ENCODE results near the gene PTPRC. TPM values are rescaled to one million over a fixed set of nuclear protein-coding genes. Genes with fewer than 3 reads are reported as not detected.
"Not testable (repeated sequence)": the region's sequence is repeated elsewhere in the genome, so short reads cannot be mapped to it uniquely, and the experiment has no call there.

PTPRC gene
- total RNA-seq, result 100 to 1,000 TPM; 490 to 545 TPM

DNA sequence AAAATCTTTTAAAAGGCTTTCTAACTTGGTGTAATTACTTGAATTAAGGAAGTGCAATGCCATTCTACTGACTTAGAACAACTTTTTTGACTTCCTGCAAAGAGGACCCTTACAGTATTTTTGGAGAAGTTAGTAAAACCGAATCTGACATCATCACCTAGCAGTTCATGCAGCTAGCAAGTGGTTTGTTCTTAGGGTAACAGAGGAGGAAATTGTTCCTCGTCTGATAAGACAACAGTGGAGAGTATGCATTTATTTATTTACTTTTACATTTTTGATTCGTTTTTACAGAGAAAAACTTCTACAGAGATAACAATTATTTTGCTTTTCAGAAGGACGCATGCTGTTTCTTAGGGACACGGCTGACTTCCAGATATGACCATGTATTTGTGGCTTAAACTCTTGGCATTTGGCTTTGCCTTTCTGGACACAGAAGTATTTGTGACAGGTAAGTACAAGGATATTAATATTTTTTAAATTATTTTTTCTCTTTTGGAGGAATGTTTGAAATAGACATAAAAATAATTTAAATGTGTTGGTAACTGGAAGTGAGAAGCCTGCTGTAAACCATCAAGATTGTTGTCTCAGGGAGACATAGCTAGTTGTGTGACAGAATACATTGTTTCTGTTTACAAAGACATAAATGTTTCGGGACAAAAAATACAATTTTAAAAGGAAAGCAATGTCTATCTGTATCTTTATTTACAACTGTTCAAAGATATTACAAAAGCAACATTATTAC lies at the start of gene PTPRC:
PTPRC (plus strand) TSS at position 147 of the 742 bp plus-strand sequence; CDS start at position 376, 229 bp downstream.
- H3K9me3 Mint-ChIP-seq, result peaks cover 0 to 2% of the 10 kb centered on the region in 2 donors
- peak within 1 kb of the TSS; percentile 100 for H3K27ac Mint-ChIP-seq
- peak within 1 kb of the TSS; percentile 84 to 93 for H3K4me3 Mint-ChIP-seq
- peaks cover 55% of the 10 kb centered on the region for H3K4me1 Mint-ChIP-seq (ENCODE audit: low read depth)
- DNase-seq (no peak), ATAC-seq (replicated peaks in 1 of 2) (peak; percentile 72)
- H3K27me3 Mint-ChIP-seq (ENCODE audit: low read depth), result no peaks in the 10 kb centered on the region
- H3K36me3 Mint-ChIP-seq (ENCODE audit: insufficient read depth in 2 of 2), result peaks cover 18 to 33% of the 10 kb centered on the region in 2 donors

DNA sequence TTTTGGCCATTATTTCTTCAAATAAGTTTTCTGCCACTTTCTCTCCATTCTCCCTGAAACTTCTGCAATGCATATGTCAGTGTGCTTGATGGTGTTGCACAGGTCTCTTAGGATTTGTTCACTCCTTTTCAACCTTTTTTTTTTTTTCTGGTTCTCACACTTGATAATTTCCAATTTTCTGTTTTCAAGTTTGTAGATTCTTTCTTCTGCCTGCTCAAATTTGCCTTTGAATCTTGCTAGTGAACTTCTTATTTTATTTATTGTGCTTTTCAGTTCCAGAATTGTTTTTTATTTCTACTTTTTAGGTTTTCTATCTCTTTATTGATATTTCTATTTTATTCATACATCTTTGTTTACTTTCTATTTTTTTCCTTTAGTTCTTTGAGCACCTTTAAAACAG lies 48.4 kb upstream of the PTPRC start:
- ATAC-seq (replicated peaks in 1 of 2) (no peak), DNase-seq (no peak)
- Mint-ChIP-seq H3K36me3 (ENCODE audit: insufficient read depth in 2 of 2) (peaks cover 11 to 22% of the 10 kb centered on the region in 2 donors), H3K27ac (no peak overlapping the region), H3K27me3 (ENCODE audit: low read depth) (no peaks in the 10 kb centered on the region), H3K4me1 (ENCODE audit: low read depth) (peaks cover 10% of the 10 kb centered on the region), H3K9me3 (peaks cover 9 to 11% of the 10 kb centered on the region in 2 donors), H3K4me3 (no peak overlapping the region)

GRCh38 chr1:198595765-198596164 lies 43.1 kb upstream of the PTPRC start:
- H3K27ac Mint-ChIP-seq, result no peak overlapping the region
- H3K27me3 Mint-ChIP-seq (ENCODE audit: low read depth), result no peaks in the 10 kb centered on the region
- H3K4me1 Mint-ChIP-seq (ENCODE audit: low read depth), result peaks cover 63% of the 10 kb centered on the region
- H3K4me3 Mint-ChIP-seq, result peak overlapping the region in 1 of 2 donors; percentile 12
- H3K9me3 Mint-ChIP-seq, result peaks cover 1 to 4% of the 10 kb centered on the region in 2 donors
- ATAC-seq (replicated peaks in 1 of 2) (no peak), DNase-seq (no peak)
- H3K36me3 Mint-ChIP-seq (ENCODE audit: insufficient read depth in 2 of 2), result peaks cover 0 to 23% of the 10 kb centered on the region in 2 donors

- H3K9me3 Mint-ChIP-seq, result peaks cover 7% of the 10 kb centered on the region in 2 donors
- H3K4me1 Mint-ChIP-seq (ENCODE audit: low read depth), result peaks cover 84% of the 10 kb centered on the region
- H3K4me3 Mint-ChIP-seq, result peak overlapping the region; percentile 62 to 71
- H3K27ac Mint-ChIP-seq, result peak overlapping the region; percentile 76
- ATAC-seq (replicated peaks in 1 of 2), result peak; percentile 30 to 40
- peaks cover 5 to 30% of the 10 kb centered on the region in 2 donors for H3K36me3 Mint-ChIP-seq (ENCODE audit: insufficient read depth in 2 of 2)
- no peak for DNase-seq
- H3K27me3 Mint-ChIP-seq (ENCODE audit: low read depth), result no peaks in the 10 kb centered on the region
Measured at GRCh38 chr1:198597690-198598430, 41.0 kb upstream of the PTPRC start.

DNA sequence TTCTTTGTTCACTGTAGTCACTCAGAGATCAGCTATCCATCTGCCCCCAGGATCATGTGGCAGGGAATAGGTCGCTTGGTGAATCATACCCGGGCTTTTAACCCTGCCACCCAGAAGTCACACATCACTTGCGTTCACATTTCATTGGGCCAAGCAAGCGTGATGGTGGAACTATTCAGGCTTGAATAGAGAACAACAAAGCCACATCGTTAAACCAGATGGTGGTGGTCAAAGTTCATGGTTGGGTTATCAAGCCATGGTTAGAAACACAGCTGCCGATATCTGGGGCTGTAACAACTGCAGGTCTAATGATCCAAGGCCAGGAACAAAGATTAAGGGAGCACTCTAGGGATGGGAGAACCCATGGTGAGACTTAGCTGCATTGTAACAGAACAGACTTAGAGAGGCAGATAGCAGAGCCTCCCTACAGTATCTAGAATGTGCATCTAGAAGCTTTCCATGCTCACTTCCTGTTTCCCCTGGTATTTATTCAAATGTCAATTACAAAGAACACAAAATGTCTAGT lies 40.0 kb upstream of the PTPRC start:
- Mint-ChIP-seq H3K27ac (peak overlapping the region; percentile 76), H3K4me1 (ENCODE audit: low read depth) (peaks cover 89% of the 10 kb centered on the region), H3K4me3 (peak overlapping the region; percentile 31 to 71), H3K36me3 (ENCODE audit: insufficient read depth in 2 of 2) (peaks cover 5 to 29% of the 10 kb centered on the region in 2 donors), H3K27me3 (ENCODE audit: low read depth) (no peaks in the 10 kb centered on the region), H3K9me3 (peaks cover 7% of the 10 kb centered on the region in 2 donors)
- DNase-seq, result no peak
- peak; percentile 38 to 45 for ATAC-seq (replicated peaks in 1 of 2)

- DNase-seq, result no peak
- H3K27ac Mint-ChIP-seq, result peak overlapping the region; percentile 76
Measured at GRCh38 chr1:198599749-198600148, 39.1 kb upstream of the PTPRC start.

GRCh38 chr1:198600906-198601305 lies 37.9 kb upstream of the PTPRC start:
- Mint-ChIP-seq H3K36me3 (ENCODE audit: insufficient read depth in 2 of 2) (peaks cover 5 to 27% of the 10 kb centered on the region in 2 donors), H3K4me1 (ENCODE audit: low read depth) (peaks cover 94% of the 10 kb centered on the region), H3K27me3 (ENCODE audit: low read depth) (no peaks in the 10 kb centered on the region), H3K27ac (peak overlapping the region; percentile 74), H3K4me3 (peak overlapping the region; percentile 53 to 62), H3K9me3 (peaks cover 6 to 7% of the 10 kb centered on the region in 2 donors)
- DNase-seq (no peak), ATAC-seq (replicated peaks in 1 of 2) (no peak)

More at GRCh38 chr1:198599749-198600148, 39.1 kb upstream of the PTPRC start:
- Mint-ChIP-seq H3K36me3 (ENCODE audit: insufficient read depth in 2 of 2) (peaks cover 5 to 29% of the 10 kb centered on the region in 2 donors), H3K27me3 (ENCODE audit: low read depth) (no peaks in the 10 kb centered on the region), H3K4me3 (peak overlapping the region; percentile 8 to 71), H3K4me1 (ENCODE audit: low read depth) (peaks cover 94% of the 10 kb centered on the region), H3K9me3 (peaks cover 7% of the 10 kb centered on the region in 2 donors)
- ATAC-seq (replicated peaks in 1 of 2), result no peak

- H3K27me3 Mint-ChIP-seq (ENCODE audit: low read depth); H3K9me3 Mint-ChIP-seq; DNase-seq; ATAC-seq (replicated peaks in 1 of 2): not testable (repeated sequence)
- Mint-ChIP-seq H3K36me3 (ENCODE audit: insufficient read depth in 2 of 2) (peaks cover 5 to 24% of the 10 kb centered on the region in 2 donors), H3K4me1 (ENCODE audit: low read depth) (peaks cover 94% of the 10 kb centered on the region), H3K27ac (peak overlapping the region; percentile 74), H3K4me3 (peak overlapping the region; percentile 53 to 62)
Measured at GRCh38 chr1:198601310-198601709, 37.5 kb upstream of the PTPRC start.

DNA sequence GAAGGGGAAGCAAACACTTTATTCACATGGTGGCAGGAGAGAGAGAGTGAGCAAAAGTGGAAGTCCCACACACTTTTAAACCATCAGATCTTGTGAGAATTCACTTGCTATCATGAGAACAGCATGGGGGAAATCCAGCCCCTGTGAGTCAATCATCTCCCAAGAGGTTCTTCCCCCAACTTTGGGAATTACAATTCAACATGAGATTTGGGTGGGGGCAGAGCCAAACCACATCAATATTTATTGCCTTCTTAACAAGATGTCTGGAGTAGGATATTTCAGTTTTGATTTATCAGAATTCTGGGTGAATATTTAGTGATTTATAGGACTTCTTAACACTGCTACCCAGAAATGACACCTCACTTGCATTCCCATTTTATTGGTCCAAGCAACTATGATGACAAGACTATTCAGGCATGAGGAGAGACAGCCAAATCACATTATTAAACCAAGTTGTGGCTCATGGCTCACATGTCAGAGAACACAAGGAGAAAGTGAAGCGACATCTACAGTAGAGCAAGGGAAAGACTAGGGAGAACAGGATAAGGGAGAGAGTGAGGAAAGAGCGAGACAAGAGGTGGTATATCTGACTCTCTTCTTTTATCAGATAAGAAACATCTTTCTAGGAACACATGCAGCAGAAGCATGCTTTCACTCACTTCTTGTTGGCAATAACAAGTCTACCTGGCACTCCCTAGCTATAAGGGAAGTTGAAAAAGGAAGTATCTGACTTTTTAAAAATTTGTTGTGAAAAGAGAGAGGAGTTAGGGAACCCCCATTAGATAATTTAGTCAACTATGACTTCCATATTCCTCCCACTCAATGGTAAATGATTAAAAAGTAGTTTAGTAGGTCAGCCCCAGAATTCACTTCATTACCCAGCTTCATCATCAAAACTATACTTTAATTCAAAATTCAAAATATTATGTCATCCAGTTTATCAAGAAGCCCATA lies 36.6 kb upstream of the PTPRC start:
- H3K4me1 Mint-ChIP-seq (ENCODE audit: low read depth), result peaks cover 93% of the 10 kb centered on the region
- no peaks in the 10 kb centered on the region for H3K27me3 Mint-ChIP-seq (ENCODE audit: low read depth)
- peak overlapping the region; percentile 53 to 62 for H3K4me3 Mint-ChIP-seq
- peak; percentile 37 to 47 for DNase-seq
- ATAC-seq (replicated peaks in 1 of 2), result peak; percentile 63 to 65
- H3K9me3 Mint-ChIP-seq, result peaks cover 6 to 7% of the 10 kb centered on the region in 2 donors
- H3K36me3 Mint-ChIP-seq (ENCODE audit: insufficient read depth in 2 of 2), result peaks cover 5 to 21% of the 10 kb centered on the region in 2 donors
- peak overlapping the region; percentile 52 for H3K27ac Mint-ChIP-seq

GRCh38 chr1:198604975-198605374 lies 33.9 kb upstream of the PTPRC start:
- ATAC-seq (replicated peaks in 1 of 2) (no peak), DNase-seq (no peak)
- no peak overlapping the region for H3K4me3 Mint-ChIP-seq
- H3K27me3 Mint-ChIP-seq (ENCODE audit: low read depth), result no peaks in the 10 kb centered on the region
- H3K36me3 Mint-ChIP-seq (ENCODE audit: insufficient read depth in 2 of 2), result peaks cover 5 to 18% of the 10 kb centered on the region in 2 donors
- H3K9me3 Mint-ChIP-seq, result peaks cover 6 to 7% of the 10 kb centered on the region in 2 donors
- peaks cover 83% of the 10 kb centered on the region for H3K4me1 Mint-ChIP-seq (ENCODE audit: low read depth)
- no peak overlapping the region for H3K27ac Mint-ChIP-seq

- Mint-ChIP-seq H3K27ac (no peak overlapping the region), H3K27me3 (ENCODE audit: low read depth) (no peaks in the 10 kb centered on the region), H3K4me1 (ENCODE audit: low read depth) (peaks cover 83% of the 10 kb centered on the region), H3K4me3 (no peak overlapping the region), H3K9me3 (peaks cover 4 to 7% of the 10 kb centered on the region in 2 donors), H3K36me3 (ENCODE audit: insufficient read depth in 2 of 2) (peaks cover 5 to 14% of the 10 kb centered on the region in 2 donors)
- DNase-seq, result no peak
- ATAC-seq (replicated peaks in 1 of 2), result no peak
Measured at GRCh38 chr1:198605406-198605805, 33.4 kb upstream of the PTPRC start.

DNA sequence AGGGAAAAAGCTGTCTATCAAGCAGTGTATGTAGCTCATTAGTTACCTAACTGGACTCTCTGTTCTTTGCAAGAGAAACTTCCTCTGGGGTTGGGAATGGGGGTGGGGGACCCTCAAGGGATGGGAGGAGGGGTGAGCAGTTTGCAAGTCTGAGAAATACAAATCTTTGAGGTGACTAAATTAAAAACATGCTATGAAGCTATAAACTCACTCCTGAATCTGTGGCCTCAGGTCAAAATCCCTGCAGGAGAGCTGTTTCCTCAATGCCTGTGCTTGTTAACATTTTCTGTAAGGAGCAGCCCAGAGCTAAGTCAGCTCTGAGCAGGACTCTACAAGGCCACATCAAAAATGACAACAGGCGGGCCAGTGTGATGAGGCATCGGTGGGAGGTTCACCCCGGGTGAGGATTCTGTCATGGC lies 32.8 kb upstream of the PTPRC start:
- peaks cover 83% of the 10 kb centered on the region for H3K4me1 Mint-ChIP-seq (ENCODE audit: low read depth)

More for the DNA sequence above, 32.8 kb upstream of the PTPRC start:
- H3K27me3 Mint-ChIP-seq (ENCODE audit: low read depth), result no peaks in the 10 kb centered on the region
- ATAC-seq (replicated peaks in 1 of 2), result no peak
- no peak overlapping the region for H3K27ac Mint-ChIP-seq
- no peak for DNase-seq
- peaks cover 5 to 7% of the 10 kb centered on the region in 2 donors for H3K36me3 Mint-ChIP-seq (ENCODE audit: insufficient read depth in 2 of 2)
- peaks cover 4 to 7% of the 10 kb centered on the region in 2 donors for H3K9me3 Mint-ChIP-seq
- H3K4me3 Mint-ChIP-seq, result no peak overlapping the region
